Peyer's patch (tissue), 4 donors: ENCODE data around the gene ITGB3.

Source experiments
- CTCF ChIP-seq, 6 experiments: fragments of 450-650 bp in 4 of 6; fragments of 200-600 bp in 2 of 6; sonication (generic) in 1 of 6; IDR thresholded peaks; one replicate each; pipeline ENCODE4 v1.5.1; 2017 to 2019; ENCODE audit warnings: antibody characterized with exemption in 6 of 6, mild to moderate bottlenecking in 3 of 6, moderate library complexity in 1 of 6
- POLR2A ChIP-seq, 2 donors: fragments of 450-650 bp; IDR thresholded peaks; one replicate each; pipeline ENCODE4 v1.5.1; 2017; ENCODE audit warnings: antibody characterized with exemption in 2 of 2, mild to moderate bottlenecking in 2 of 2, moderate library complexity in 2 of 2

- no peak for TF ChIP-seq CTCF (IDR thresholded peaks at IDR 0.05)
- TF ChIP-seq POLR2A (IDR thresholded peaks at IDR 0.05) = no peak
Measured at GRCh38 chr17:47235506-47235905, 18.1 kb upstream of the ITGB3 start.
